Activated CD8-positive, alpha-beta memory T cell treated with anti-CD3 and anti-CD28 coated beads, Interleukin-2, amount 50 U/mL, for 24 hours (primary cell): Measurements from ENCODE around the gene EIF4E1B.

Experiments used
- DNase-seq: peaks from one replicate; pipeline ENCODE4 v3.0.0-alpha.2; 2020; ENCODE audit errors: extremely low read depth

Gene EIF4E1B

DNA sequence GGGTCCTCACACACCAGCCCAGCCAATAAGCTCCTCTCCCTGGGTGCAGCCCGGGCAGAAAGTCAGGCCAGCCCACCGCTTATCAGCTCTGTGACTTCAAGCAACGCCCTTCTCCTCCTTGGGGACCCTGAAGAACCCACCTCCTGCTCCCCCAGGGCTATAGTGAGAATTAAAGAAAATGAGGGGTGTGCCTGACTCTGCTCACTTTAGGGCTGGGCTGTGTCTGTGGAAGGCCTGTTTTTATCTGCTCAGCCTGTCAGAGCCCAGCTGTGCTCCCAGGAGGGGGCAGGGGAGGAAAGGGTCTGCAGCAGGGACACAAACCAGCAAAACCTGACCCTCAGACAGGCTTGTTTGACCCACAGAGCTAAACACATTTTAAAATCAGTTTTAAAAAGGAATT lies 24.4 kb upstream of the EIF4E1B start:
- DNase-seq = no peak

DNA sequence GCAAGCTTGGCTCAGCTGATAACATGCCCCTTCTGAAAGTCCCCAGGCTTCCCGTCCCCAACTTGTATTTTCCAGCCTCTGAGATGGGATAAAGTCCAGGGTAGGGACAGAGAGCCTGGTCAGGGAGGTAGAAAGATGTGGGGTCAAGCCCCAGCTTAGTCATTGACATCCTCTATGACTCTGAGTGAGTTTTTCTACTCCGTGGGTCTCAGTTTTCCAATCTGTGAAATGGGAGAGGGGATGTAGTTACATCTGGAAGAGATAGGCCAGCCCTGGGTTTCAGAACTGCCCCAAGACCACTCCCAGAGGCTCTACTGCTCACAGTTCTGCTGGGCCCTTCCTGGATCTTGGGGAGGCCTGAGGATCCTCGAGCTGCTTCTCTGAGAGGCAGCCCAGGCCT lies 23.6 kb upstream of the EIF4E1B start:
- no peak for DNase-seq

DNA sequence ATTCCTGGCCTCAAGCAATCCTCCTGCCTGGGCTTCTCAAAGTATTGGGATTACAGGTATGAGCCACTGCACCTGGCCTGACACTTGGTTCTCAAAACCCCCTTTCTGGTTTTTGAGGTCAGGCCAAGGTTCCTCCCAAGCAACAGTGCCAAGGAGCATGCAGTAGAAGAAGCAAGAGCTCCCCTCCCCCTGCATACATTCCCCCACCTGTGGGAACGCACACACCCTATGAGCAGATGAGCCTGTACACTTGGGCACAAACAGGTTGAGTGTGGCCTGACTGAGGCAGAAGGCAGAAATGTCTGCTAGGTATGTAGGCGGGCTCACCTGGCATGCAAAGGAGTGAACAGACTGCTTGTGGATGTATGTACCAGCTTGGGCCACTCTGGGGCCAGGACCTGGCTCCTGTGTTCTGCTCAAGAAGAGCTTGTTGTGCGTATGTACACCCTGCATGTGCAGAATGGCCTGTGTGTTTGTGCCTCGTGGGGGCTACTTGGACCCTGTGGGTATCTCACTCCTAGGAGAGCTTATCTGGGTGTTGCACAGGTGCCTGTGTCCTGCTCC lies 22.3 kb upstream of the EIF4E1B start:
- no peak for DNase-seq

DNA sequence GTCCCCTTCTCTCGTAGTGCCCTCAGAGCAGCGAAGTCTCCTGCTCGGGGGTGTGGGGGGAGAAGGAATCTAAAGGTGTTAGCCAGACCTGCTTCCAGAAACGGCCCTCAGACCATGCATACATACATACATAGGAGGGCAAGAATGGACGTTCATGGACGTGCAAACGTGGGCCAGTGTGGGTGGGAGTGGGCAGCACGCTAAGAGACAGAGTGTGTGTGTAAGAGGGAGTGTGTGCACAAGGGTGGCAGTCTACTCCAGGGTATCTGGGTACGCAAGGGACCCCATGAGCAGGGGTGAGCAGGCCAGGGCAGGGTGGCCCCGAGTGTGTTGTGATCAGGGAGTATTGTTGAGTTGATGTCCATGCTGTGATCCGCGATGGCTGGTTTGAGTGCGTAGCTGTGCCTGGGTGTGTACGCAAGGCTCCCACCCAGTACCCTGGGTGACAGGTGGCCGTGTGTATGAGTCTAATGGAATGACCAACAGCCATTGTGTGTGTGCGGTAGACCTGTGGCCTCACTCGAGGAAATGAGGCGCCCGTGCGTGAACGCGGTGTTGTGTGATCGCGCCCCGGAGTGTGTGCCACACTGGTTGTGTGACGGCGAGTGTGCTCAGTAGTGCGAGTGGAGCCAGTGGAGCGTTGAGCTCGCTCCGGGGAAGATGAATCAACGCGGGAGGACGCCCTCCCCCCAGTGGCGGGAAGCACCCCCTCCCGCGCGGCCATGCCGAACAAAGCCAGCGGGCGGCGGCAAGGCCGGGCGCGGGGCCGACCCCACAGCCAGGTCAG lies 21.3 kb upstream of the EIF4E1B start:
- DNase-seq = no peak

DNA sequence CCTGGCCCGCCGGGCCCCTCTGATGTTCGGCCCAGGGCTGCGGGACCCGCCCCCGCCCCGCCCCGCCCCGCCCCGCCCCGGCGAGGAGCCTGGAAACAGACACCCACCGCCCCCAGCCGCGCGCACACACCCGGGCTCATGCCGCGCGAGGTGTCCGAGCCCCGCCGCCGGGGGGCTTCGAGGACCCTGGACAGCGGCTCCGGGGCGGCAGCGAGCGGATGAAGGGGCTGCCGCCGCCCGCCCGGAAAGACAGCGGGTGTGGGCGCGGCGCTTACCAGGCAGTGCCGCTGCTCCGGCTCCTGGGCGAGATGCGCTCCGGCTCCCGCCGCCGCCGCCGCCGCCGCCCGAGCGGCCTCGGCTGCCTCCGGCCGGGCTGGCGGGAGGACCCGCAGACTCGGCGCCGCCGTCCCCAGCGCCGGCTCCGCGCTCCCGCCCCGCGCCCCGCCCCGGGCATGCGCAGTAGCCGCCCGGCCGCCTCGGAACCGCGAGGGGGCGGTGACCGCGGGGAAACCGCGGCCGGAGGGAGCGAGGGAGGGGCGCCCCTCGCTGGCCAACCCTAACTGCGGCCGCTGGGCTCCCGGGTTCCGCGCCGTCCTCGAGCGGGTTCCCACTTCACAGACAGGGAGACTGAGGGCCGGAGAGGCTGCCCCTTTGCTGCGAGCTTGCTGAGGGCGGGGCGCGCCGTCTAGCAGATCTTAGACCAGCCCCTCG lies 20.6 kb upstream of the EIF4E1B start, which contains the start of gene GPRIN1:
Gene GPRIN1 (minus strand): TSS at position 433 of the 711 bp plus-strand sequence. CDS start 10,322 bp downstream, outside the sequence.
- DNase-seq = no peak

DNA sequence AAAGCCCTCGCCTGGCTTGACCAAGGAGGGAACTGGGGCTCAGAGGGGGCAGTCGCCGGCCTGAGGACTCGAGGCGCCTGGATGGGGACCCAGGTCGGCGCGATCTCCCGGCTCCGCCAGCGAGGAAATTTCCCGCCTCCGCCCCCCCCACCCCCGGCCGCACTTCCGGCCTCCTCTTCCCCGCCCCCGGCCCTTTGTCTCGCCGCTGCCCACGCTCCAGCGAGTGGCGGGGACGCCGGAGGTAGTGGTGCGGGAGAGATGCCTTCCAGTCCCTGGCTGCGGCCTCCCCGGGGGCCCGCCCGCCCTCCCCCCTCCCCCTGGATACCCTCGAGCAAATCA lies 20.1 kb upstream of the EIF4E1B start:
- DNase-seq = no peak

DNA sequence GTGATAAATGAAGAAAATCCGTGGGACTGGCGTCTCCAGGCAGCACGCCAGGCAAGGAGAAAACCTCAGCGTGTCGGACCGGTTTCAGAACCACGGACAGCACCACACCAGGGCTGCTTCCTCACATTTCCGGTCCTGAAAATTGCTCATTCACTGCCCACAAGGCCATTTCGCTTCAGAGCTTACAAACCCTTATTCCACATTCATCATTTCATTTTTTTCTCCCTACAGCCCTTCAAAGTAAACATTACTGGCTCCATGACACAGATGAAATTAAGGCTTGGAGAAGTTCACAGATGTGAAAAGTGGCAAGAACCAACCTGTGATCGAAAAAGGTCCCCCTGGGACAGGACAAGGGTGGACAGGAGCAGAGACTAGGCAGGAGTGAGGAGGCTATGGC lies 19.0 kb upstream of the EIF4E1B start:
- no peak for DNase-seq

DNA sequence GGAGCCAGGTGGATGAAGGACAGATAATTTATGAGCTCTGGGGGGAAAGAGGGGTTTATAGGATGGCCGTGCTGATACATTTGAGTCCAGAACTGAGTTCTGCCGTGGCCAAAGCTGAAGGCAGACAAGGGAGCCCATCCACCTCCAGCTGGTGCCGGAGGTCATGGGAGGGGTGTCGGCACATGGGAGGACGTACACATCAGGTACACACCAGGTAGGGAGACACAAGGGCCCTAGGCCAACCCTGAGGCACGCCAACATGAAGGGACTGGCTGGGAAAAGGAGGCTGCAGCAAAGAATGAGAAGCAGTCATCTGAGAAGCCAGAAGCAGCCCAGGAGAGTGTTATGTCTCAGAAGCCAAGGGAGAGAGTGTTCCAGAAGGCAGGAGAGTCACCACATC lies 18.5 kb upstream of the EIF4E1B start:
- no peak for DNase-seq

DNA sequence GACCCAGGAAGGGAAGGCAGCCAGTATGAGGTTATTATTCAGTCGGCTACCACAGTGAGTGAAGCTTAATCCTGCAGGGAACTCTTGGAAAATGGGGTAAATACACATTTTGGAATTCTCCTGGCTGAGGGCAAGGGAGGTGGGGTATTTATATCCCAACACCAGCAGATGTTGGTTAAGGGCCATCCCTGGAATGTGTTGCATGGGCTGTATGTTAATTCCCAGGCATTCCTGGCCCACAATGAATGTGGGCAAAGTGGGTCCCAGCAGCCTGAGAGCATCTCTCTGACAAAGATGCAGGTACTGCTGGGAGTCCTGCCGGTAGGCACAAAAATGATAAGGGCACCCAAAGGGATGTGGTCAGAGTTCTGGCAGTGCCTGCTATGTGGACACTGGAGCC lies 17.6 kb upstream of the EIF4E1B start:
- DNase-seq = no peak

DNA sequence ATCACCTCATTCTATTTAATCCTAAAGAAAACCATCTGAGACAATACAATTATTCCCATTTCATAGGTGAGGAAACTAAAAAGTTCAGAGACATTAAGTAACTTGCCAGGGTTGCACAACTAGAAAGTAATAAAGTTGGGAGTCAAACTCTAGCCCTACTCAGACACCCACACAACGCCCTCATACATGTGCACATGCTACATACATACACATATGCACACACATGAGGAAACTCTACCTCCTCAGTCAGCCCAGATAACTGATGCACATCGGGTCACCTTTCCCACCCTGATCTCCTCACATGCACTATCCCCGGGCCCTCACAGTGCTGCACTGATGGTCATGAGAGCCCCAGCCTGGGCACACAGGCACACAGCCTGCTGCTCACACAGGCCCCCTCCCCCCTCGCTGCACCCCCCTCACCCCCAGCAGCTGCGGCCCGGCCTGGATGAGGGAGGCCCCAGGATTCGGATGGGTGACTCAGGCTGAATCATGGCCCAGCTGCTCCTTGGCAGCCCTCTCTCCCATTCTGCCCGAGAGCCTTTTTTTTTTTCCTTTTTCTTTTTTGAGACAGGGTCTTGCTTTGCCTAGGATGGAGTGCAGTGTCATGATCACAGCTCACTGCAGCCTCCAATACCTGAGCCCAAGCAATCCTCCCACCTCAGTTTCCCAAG lies 15.5 kb upstream of the EIF4E1B start:
- no peak for DNase-seq

DNA sequence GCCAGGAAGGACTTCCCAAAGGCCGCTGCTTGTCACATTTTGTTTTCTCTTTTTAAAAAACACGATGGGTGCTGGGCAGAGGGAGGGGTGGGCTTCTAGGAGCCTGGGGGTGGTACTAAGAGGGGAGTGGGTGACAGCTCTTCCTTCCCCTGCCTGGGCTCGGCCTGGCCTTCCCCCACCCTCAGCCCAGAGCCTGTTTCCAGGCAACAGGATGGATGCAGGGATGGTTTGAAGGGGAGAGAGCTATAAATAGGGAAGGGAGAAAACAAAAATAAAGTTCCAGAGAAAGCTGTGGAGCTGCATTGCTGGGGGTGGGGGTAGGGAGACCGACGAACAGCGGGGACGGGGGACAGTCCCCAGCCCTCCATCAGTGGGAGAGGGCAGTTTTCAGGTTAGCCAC lies 14.0 kb upstream of the EIF4E1B start:
- no peak for DNase-seq

DNA sequence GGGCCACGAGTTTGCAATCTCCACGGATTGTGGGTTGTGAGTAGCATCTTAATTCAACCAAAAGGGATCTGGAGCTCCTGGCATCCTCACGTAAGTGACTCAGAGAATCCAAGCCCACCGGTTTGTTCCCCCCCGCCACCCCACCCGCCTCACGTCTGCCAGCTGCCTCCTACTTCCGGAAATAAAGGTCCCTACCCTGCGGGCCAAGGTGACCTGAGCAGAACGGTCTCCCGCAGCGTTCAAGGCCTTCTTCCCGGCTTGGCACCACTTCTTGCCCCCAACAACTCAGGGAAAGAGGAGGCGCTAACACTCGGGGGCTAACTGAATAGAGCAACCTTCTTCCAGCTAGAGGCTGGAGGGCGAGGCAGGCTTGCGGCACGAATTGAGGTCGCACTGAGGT lies 11.7 kb upstream of the EIF4E1B start:
- no peak for DNase-seq

DNA sequence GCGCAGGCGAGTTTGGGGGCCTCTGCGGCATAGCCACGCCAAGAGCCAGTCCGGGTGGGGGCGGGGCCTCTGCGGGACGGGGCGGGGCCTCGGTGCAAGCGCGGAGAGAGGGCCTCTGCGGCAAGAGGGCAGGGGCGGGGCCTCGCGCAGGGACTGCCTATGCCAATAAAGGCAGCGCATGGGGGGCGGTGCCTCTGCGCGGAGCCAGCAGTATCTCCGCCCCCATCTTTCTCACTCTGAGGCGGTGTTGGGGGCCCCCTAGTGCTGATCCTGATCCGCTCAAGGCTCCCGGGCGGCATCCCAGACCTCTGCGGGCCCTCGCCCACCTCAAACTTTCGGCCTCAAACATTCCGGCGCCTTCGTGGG lies 11.3 kb upstream of the EIF4E1B start:
- DNase-seq = peak; percentile 65

DNA sequence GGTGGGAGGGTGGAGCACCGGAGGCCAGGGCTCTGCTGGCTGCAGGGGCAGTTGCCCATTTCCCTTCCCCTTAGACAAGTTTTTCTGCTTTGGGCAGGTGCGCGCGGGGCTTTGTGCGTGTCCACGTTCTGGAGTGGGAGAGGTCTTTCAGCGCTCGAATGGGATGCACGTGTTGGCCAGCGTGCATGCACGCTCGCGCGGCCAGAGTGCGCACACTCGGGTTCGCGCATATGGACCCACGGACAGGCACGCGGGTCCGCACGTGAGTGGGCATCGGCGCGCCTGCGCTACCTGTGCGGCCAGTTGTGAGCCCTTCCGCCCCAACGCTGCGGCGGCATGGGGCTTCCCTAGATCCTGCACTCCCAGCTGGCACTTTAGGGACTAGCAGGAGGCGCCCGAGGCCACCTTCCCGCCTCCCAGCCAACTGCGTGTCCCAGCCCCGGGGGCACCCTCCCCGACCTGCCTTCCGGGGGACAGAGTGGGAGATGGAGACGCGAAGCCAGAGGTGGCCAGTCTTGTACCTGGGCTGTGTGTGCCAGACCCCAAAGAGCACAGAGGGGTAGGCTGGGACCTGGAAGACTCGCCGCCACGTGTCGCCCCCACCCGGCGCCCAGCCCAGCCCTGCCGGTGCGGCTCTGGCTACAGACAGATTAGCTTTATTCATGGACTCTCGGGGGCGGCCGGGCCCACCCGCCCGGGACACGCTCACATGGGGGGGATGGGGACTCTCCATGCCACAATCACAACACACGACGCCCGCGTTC lies 10.7 kb upstream of the EIF4E1B start:
- no peak for DNase-seq

DNA sequence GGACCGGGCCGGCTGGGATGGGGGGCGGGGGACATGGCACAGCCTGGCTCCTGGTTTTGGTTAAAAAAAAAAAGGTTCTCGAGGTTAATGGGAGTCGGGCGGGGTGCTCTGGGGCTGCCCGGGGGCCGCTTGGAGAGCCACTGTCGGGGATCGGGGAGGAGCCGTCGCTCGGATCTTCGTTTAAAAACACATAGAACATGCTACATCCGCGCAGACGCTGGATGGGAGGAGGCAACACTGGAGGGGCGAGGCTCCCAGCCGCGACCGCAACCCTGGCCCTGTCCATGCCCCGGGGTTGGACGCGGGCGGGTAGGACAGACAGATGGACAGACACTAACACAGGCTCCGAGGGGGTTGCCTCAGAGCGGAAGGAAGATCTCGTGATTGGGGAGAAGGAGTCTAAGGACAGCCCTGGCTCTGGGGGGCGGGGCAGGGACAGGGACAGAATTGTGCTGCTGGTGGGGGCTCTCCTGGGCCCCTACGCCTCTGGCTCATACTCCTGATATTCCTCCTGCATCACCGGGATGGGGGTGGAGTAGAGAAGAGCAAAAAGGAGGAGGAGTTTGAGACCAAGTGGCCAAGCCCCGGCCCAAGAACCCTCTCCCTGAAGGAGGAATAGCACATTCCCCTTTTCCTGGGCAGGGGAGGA lies 10.0 kb upstream of the EIF4E1B start:
- no peak for DNase-seq

DNA sequence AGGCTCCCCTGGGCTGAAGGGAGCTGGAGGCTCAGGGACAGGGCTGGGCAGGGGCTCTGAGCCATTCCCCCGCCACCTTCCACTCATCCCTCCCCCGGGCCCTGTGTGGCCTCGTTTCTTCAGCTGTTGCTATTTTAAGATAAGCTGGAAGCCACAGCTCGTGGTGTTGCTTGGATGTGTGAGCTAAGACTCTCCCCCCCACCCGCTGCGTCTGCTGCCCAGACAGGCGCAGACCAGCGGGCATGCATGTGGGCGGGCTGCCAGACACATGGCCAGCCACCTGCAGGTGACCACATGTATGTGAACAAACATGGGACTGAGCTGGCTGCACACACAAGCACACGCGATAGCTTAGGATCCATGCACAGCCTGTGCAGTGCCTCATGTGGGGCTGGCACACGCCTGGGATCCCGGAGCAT lies 8.8 kb upstream of the EIF4E1B start:
- DNase-seq = no peak

DNA sequence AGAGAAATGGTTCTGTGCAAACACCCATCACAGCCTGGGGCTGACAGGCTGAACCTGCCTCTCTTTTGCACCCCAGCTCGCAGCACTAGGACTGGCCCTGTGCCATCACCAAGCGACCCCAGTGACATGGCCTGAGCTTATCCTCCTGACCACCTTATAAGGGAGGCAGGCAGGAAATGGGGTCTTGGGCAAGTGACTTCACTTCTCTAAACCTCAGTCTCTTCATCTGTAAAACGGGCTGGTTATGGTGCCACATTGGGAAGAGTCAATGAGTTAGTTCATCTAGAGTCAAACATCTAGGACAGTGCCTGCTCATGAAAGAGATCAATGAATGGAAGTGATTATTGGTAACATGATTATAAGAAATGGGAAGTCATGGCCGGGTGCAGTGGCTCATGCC lies 6.3 kb upstream of the EIF4E1B start:
- no peak for DNase-seq

DNA sequence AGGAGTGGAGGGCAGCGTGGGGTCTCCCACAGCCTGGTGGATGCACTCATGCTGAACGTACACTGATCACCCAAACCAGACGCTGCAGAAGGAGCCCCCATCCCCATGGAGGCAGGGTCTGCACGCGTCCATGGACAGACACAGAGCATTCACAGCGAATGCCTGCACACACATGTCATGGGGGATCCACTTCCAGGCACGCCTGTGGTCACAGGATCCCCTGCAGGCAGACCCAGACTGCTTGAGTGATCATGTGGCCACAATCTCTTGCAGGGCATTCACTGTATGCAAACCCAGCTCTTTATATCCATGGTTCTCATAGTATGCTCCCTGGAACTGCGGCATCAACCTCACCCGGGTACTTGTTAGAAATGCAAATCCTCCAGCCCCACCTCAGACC lies 5.5 kb upstream of the EIF4E1B start:
- DNase-seq = no peak

DNA sequence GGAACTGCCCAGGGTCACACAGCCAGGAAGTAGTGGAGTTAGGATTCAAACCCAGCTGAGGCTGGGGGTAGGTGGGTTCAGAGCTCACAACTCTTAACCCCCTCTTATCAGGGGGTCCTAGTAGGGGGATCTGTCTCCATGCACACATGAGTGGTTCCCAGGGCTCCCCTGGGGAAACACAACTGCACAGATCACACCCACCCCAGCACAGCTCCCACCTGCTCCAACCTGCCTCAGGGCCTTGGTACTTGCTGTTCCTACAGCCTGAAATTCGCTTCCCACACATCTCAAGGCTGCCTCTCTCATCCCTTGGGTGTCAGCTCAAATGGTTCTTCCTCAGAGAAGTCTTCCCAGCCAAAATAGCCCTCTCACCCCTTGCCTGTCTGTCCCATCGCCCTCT lies 5.0 kb upstream of the EIF4E1B start:
- DNase-seq = no peak

DNA sequence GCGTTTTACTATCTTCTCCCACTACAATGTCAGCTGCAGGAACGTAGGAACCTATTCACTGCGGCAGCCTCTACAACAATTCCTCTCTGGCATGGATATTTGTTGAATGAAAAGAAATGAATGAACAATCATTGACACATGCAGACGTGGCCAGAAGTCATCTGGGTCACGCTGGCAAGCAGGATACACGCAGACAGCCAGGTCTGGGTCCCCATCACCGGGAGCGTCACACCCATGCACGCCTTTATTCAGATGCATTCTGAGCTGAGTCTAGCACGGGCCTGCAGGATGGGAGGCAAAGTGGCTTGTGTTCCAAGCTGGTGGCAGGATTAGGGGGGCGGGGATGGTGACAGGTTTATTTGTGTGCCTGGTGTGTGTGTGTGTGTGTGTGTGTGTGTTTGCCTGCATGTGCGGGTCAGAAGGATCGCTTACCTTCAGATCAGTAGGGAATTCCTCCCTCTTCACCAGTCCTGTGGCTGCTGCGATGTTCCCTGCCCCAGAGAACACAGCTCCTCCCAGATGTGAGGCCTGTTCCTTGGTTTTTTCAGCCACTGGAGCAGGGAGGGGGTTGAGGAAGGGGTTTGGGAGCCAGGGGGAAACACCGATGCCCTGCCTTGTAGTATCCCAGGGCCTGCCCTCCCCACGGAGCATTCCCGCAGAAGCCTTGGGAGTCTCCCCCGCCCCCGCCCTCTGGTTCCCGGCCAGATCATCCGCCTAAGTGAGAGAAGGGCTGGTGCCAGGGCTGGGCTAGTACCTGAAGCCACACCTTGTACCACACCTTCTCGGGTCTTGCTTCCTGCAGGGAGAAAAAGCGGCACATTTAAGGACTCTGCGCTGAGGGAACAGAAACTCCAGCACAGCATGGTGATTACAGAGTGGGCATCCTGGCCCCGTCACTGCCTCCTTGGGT lies 4.3 kb upstream of the EIF4E1B start:
- DNase-seq = no peak
